ENCODE measurements around the gene GLUD1.
A peak's percentile ranks its signal among the peaks of the same experiment; 100 is the strongest.
"Not testable (repeated sequence)": the region's sequence is repeated elsewhere in the genome, so short reads cannot be mapped to it uniquely, and the experiment has no call there.

Gene GLUD1

GRCh38 chr10:87038786-87039185 lies 55.9 kb downstream of the GLUD1 start:
- no peak for DNase-seq

DNA sequence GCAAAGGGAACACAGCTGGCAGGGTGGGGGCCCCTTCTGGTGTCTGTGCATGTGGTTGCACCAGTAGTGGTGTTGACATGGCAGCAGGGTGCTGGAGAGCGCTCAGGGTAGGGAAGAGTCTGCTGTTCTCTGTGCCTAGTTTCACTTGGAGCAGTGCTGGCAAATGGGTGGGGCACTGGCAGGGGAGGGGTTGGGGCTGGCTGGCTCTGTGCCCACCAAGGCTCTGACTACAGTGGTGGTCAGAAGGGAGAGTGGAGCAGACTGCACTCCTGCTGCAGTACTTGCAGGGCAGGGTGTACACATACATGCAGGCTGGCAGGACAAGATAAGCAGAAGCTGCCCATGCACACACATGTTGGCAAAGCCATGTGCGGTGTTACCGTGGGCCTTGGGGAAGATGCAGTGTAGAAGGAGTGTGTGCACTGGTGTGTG lies 56.3 kb downstream of the GLUD1 start:
- DNase-seq, result no peak

DNA sequence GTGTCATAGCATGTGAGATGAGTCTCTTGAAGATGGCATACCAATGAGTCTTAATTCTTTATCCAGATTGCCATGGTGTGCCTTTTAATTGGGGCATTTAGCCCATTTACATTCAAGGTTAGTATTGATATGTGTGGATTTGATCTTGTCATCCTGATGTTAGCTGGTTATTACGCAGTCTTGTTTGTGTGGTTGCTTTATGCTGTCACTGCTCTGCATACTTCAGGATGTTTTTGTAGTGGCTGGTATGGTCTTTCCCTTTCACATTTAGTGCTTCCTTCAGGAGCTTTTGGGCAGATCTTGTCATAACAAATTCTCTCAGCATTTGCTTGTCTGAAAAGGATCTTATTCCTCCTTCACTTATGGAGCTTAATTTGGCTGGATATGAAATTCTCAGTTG lies 58.0 kb downstream of the GLUD1 start:
- DNase-seq, result no peak

GRCh38 chr10:87030912-87031635 lies 63.6 kb downstream of the GLUD1 start:
- no peak for DNase-seq

- not testable (repeated sequence) for DNase-seq
Measured at GRCh38 chr10:87030419-87030818, 64.2 kb downstream of the GLUD1 start.

DNA sequence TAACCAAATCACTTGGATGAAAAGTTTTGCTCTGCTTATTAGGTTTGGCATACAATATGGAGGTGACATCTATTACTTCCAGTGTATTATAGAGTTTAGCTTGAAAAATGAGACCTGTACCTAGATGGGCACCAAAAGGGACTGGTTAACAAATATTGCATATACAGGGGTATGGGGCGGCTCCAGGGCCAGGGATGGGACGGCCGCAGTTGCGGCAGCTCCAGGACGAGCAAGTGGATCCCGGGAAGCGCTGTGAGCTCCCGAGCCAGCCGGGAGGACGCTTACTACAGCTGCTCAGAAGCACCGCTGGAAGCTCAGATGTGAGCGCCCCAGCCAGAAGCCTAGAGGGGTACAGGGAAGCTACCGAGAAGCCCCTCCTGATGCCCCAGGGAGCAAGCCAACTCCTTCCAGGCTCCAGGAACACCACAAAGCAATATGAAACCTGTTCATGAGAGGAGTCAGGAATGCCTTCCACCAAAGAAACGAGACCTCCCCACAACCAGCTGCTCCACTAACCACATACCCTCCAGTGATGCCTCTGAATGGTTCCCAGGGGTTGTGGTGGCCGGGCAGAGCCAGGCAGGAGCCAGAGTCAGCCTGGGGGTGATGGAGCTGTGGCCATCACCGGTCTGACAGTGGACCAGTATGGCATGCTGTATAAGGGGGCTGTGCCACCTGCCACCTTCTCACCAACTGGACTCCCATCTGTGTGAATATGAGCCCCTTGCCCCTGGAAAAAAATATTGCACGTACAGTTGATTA lies 67.7 kb downstream of the GLUD1 start:
- DNase-seq, result not testable (repeated sequence)

- DNase-seq, result peak; percentile 36 to 76 (median 62)
Measured at GRCh38 chr10:87025285-87025958, 69.2 kb downstream of the GLUD1 start.

DNA sequence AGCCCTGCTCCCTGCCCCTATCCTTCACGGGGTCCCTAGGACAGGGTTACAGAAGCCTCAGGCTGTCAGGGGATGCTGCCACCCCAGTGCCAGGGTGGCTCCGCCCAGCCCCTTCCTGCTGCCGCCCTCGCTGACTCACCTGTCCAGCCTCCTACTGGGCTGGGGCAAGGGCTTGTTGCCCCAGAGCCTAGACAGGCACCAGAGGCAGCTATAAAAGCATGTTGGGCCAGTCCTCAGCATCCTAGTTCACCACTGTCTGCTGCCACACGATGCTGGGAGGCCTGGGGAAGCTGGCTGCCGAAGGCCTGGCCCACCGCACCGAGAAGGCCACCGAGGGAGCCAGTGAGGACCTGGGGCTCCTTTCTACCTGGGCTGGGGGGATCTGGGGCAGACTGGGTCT lies 74.6 kb downstream of the GLUD1 start, which contains the start of gene FAM25A:
TSS of gene FAM25A (plus strand) at position 239 of the 400 bp plus-strand sequence. CDS start at position 270, 31 bp downstream.
- DNase-seq, result not testable (repeated sequence)

GRCh38 chr10:87019504-87019903 lies 75.1 kb downstream of the GLUD1 start:
- DNase-seq, result not testable (repeated sequence)

- not testable (repeated sequence) for DNase-seq
Measured at GRCh38 chr10:87019066-87019465, 75.6 kb downstream of the GLUD1 start.

DNA sequence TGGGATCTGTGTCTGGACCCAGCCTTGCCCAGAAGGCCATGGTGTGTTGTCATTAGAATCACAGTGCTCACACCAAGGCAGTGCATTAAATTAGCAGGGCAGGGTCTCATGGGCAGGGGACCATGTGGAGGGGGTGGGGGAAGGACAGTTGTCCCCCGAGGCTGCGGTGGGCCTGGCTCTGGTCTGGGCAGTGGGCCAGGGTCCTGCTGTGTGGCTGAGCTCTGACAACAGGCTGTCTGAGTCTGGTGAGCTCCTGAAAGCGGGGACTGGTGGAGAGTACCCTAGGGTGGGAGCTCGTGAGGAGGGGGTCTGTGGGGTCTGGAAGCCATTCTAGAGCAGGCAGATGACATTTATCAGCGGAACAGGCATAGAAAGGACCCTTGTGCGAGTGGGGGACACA lies 76.5 kb downstream of the GLUD1 start:
- not testable (repeated sequence) for DNase-seq

DNA sequence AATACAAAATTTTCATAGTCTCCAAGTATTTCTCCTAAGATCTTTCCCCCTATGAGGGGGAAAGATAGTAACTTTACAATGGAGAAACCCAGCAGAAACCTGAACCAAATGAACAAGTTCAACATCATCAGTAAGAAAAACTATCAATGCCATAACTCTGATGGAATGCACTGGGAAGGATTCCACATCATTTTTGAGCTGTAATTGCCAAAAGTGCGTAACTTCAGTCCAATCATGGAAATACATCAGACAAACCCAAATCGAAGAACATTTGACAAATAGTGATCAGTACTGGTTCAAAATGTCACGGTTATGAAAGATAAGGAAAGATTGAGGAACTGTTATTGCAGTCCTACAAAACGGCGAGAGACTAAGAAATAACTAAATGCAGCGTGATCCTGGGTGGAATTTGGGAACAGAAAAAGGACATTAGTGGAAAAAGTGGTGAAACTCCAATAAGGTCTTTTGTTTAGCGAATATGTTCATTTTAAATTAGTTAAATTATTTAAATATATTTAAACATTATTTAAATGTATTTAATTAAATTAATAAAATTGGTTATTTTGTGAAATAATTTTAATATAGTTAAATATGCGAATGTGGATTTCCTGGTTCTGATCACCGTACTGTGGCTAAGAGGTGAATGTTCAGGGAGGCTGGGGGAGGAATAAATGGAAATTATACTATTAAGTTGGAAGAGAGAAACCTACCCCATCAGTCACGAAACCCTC lies 79.5 kb downstream of the GLUD1 start:
- not testable (repeated sequence) for DNase-seq

DNA sequence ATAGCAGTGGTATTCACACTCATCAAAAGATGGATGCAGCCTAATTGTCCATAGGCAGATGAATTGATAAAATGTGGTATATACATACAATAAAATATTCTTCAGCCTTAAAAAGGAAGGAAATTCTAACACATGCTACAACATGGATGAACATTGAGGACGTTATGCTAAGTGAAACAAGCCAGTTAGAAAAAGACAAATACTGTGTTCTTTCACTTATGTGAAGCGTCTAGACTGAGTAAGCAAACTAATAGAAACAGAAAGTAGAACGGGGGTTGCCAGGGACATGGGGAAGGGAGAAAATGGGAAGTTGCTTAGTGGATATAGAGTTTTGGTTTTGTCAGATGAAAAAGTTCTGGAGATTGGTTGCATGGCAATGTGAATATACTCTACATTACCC lies 81.1 kb downstream of the GLUD1 start:
- DNase-seq, result peak in 2 of 4 experiments; percentile 39 to 49

GRCh38 chr10:87009134-87009696 lies 85.4 kb downstream of the GLUD1 start:
- not testable (repeated sequence) for DNase-seq

DNA sequence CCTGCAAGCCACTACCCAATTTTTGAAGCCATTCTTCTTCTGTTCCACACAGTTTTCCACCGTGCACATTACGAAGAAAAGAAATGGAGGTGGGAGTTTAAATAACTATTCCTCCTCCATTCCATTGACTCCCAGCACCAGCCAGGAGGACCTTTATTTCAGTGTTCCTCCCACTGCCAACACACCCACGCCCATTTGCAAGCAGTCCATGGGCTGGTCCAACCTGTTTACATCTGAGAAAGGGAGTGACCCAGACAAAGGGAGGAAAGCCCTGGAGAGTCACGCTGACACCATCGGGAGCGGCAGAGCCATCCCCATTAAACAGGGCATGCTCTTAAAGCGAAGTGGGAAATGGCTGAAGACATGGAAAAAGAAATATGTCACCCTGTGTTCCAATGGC lies 86.3 kb downstream of the GLUD1 start:
- DNase-seq, result not testable (repeated sequence)

GRCh38 chr10:87007674-87008073 lies 87.0 kb downstream of the GLUD1 start:
- not testable (repeated sequence) for DNase-seq

GRCh38 chr10:87007124-87007523 lies 87.5 kb downstream of the GLUD1 start:
- DNase-seq, result not testable (repeated sequence)

DNA sequence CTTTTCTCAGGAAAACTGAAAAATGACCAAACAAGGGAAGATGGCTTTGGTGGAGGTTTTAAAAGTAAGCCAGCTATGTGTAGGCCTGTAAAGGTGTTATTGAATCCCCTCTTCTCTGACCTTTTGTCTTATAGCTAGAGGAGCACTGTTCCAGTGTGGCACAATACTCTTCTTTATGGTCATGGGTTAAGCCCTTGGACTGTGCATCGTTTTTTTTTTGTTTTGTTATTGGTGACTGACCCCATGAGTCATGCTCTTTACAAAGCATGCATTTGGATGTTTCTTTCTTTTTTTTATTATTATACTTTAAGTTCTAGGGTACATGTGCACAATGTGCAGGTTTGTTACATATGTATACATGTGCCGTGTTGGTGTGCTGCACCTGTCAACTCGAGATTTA lies 94.2 kb downstream of the GLUD1 start:
- DNase-seq, result peak; percentile 45 to 90 (median 74)

Measured in suppressor macrophage (primary cell).